HEK293 (cell line): Measurements from ENCODE around the gene VPS35L.

Source experiments
- CTCF ChIA-PET: fragments of 350-600 bp; formaldehyde crosslinking; extraction: SDS; loops from one replicate; lab custom pipeline; 2021; ENCODE audit warnings: antibody characterized with exemption; lab: Yijun Ruan, JAX
- POLR2A ChIA-PET: fragments of 300-600 bp; formaldehyde crosslinking; extraction: SDS; loops from one replicate; lab custom pipeline; 2020; ENCODE audit warnings: antibody characterized with exemption, inconsistent platforms; lab: Yijun Ruan, JAX
- H3K27ac ChIP-seq: fragments of 200-500 bp; sonication (Bioruptor generic); 2 replicates; pipeline ENCODE4 v1.5.1; 2014; ENCODE audit warnings: low read depth, low read length, control low read depth, inconsistent platforms; ENCODE audit errors: extremely low read depth
- H3K36me3 ChIP-seq, 2 experiments: fragments of 200-500 bp in 1 of 2; sonication (Bioruptor generic) in 1 of 2; 1 replicate in 1 of 2; 2 replicates in 1 of 2; pipeline ENCODE4 v1.5.1; 2014 to 2017; ENCODE audit warnings: inconsistent platforms in 2 of 2, low read length in 2 of 2; ENCODE audit not compliant: control insufficient read depth in 2 of 2, insufficient read depth in 1 of 2
- H3K4me1 ChIP-seq: fragments of 200-500 bp; sonication (Bioruptor generic); 2 replicates; pipeline ENCODE4 v1.5.1; 2014; ENCODE audit warnings: mild to moderate bottlenecking, low read length, inconsistent platforms; ENCODE audit not compliant: control insufficient read depth, insufficient read depth
- H3K4me3 ChIP-seq: 2 replicates; pipeline ENCODE4 v1.5.1; 2011; ENCODE audit warnings: low read depth, mild to moderate bottlenecking, control low read depth, low read length, moderate library complexity
- H3K9me3 ChIP-seq: fragments of 200-500 bp; sonication (Bioruptor generic); 2 replicates; pipeline ENCODE4 v1.5.1; 2014; ENCODE audit warnings: low read depth, low read length, inconsistent platforms; ENCODE audit not compliant: control insufficient read depth, insufficient read depth
- GLI2 ChIP-seq: fragments of 450-650 bp; formaldehyde crosslinking; IDR thresholded peaks from 2 replicates; pipeline ENCODE4; 2017; ENCODE audit warnings: missing biosample characterization, missing genetic modification characterization, low read depth, borderline replicate concordance
- IKZF3 ChIP-seq: fragments of 450-650 bp; IDR thresholded peaks from 2 replicates; pipeline ENCODE4 v1.5.0; 2018; ENCODE audit warnings: missing biosample characterization, mild to moderate bottlenecking, missing genetic modification characterization, moderate library complexity
- PRDM10 ChIP-seq: fragments of 450-650 bp; formaldehyde crosslinking; IDR thresholded peaks from 2 replicates; pipeline ENCODE4 v1.5.1; 2016; ENCODE audit warnings: missing biosample characterization, missing genetic modification characterization
- SCRT1 ChIP-seq: fragments of 450-650 bp; formaldehyde crosslinking; IDR thresholded peaks from 2 replicates; pipeline ENCODE4 v1.5.1; 2016; ENCODE audit warnings: missing biosample characterization, missing genetic modification characterization, borderline replicate concordance
- TRIM28 ChIP-seq: IDR thresholded peaks from 2 replicates; pipeline ENCODE4 v1.6.1; 2011; ENCODE audit warnings: low read length, control low read depth, borderline replicate concordance
- ZFP37 ChIP-seq: fragments of 450-650 bp; formaldehyde crosslinking; IDR thresholded peaks from 2 replicates; pipeline ENCODE4 v1.5.1; 2016; ENCODE audit warnings: missing biosample characterization, missing genetic modification characterization
- ZNF114 ChIP-seq: fragments of 450-650 bp; formaldehyde crosslinking; IDR thresholded peaks from 2 replicates; pipeline ENCODE4 v1.5.0; 2017; ENCODE audit warnings: missing biosample characterization, missing genetic modification characterization
- ZNF121 ChIP-seq: fragments of 450-650 bp; formaldehyde crosslinking; IDR thresholded peaks from 2 replicates; pipeline ENCODE4 v1.5.1; 2016; ENCODE audit warnings: missing biosample characterization, missing genetic modification characterization
- ZNF157 ChIP-seq: fragments of 450-650 bp; formaldehyde crosslinking; IDR thresholded peaks from 2 replicates; pipeline ENCODE4 v1.5.1; 2016; ENCODE audit warnings: missing biosample characterization, missing genetic modification characterization
- ZNF26 ChIP-seq: fragments of 450-650 bp; formaldehyde crosslinking; IDR thresholded peaks from 2 replicates; pipeline ENCODE4 v1.5.1; 2016; ENCODE audit warnings: missing biosample characterization, missing genetic modification characterization
- ZNF302 ChIP-seq: fragments of 450-650 bp; formaldehyde crosslinking; IDR thresholded peaks from 2 replicates; pipeline ENCODE4 v1.5.1; 2016; ENCODE audit warnings: missing biosample characterization, missing genetic modification characterization, low read depth
- ZNF510 ChIP-seq: fragments of 450-650 bp; formaldehyde crosslinking; IDR thresholded peaks from 2 replicates; pipeline ENCODE4 v1.5.1; 2018; ENCODE audit warnings: mild to moderate bottlenecking, missing genetic modification characterization, missing biosample characterization; ENCODE audit not compliant: insufficient replicate concordance
- ZNF777 ChIP-seq: fragments of 450-650 bp; formaldehyde crosslinking; IDR thresholded peaks from 2 replicates; pipeline ENCODE4 v1.5.1; 2017; ENCODE audit warnings: missing biosample characterization, missing genetic modification characterization, borderline replicate concordance
- ZXDB ChIP-seq: fragments of 450-650 bp; formaldehyde crosslinking; IDR thresholded peaks from 2 replicates; pipeline ENCODE4 v1.5.1; 2016; ENCODE audit warnings: missing biosample characterization, missing genetic modification characterization
- TF ChIP-seq, protein P1 (sequence below): fragments of 450-650 bp; formaldehyde crosslinking; IDR thresholded peaks from 2 replicates; pipeline ENCODE4; 2016; ENCODE audit warnings: missing biosample characterization, missing genetic modification characterization

Gene VPS35L

GRCh38 chr16:19691161-19691711 lies 135.7 kb downstream of the VPS35L start:
- POLR2A ChIA-PET: no interaction called here
- H3K9me3 ChIP-seq: no peaks in the 10 kb centered on the region
- peaks cover 3% of the 10 kb centered on the region; the same call in 1 of the 2 replicates for H3K4me1 ChIP-seq
- CTCF ChIA-PET: interaction anchor here (0.6 kb wide), 1 partner anchor 208 kb away, joined by 4 read pairs; no protein-coding TSS in a partner anchor
- peaks cover 0 to 13% of the 10 kb centered on the region in 2 experiments; a peak in 2 of 3 replicates for H3K36me3 ChIP-seq
- no peak for TF ChIP-seq ZNF121 (tag by site-specific recombination)
- no peak for TF ChIP-seq ZNF302 (tag by site-specific recombination)
- TF ChIP-seq ZNF777: no peak
- TF ChIP-seq ZNF26 (tag by site-specific recombination): no peak
- TF ChIP-seq TRIM28: no peak
- no peak for TF ChIP-seq PRDM10 (tag by site-specific recombination)
- TF ChIP-seq IKZF3 (tag by site-specific recombination): no peak
- TF ChIP-seq ZNF114: no peak
- no peak for TF ChIP-seq SCRT1 (tag by site-specific recombination)
- TF ChIP-seq ZNF510 (tag by site-specific recombination): no peak
- TF ChIP-seq ZFP37 (tag by site-specific recombination): no peak
- TF ChIP-seq, protein P1, sequence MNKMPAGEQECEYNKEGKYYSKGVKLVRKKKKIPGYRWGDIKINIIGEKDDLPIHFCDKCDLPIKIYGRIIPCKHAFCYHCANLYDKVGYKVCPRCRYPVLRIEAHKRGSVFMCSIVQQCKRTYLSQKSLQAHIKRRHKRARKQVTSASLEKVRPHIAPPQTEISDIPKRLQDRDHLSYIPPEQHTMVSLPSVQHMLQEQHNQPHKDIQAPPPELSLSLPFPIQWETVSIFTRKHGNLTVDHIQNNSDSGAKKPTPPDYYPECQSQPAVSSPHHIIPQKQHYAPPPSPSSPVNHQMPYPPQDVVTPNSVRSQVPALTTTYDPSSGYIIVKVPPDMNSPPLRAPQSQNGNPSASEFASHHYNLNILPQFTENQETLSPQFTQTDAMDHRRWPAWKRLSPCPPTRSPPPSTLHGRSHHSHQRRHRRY (tag by site-specific recombination): no peak
- no peak overlapping the region for H3K27ac ChIP-seq
- H3K4me3 ChIP-seq: no peak overlapping the region

- ChIA-PET POLR2A (no interaction called here), CTCF (interaction anchor here (0.7 to 1.6 kb wide), 3 partner anchors 9 to 192 kb away, joined by 3 to 4 read pairs (median 3); no protein-coding TSS in a partner anchor)
- Histone ChIP-seq H3K36me3 (peaks cover 0 to 35% of the 10 kb centered on the region in 2 experiments; a peak in 2 of 3 replicates), H3K9me3 (no peaks in the 10 kb centered on the region), H3K4me1 (peaks cover 10% of the 10 kb centered on the region), H3K27ac (no peak overlapping the region), H3K4me3 (no peak overlapping the region)
- no peak for TF ChIP-seq ZXDB (tag by site-specific recombination)
- no peak for TF ChIP-seq ZNF157 (tag by site-specific recombination)
- TF ChIP-seq PRDM10 (tag by site-specific recombination): peak; percentile 24; the same call in 1 of the 2 replicates
- no peak for TF ChIP-seq GLI2 (tag by site-specific recombination)
Observed at GRCh38 chr16:19694989-19695388, 139.5 kb downstream of the VPS35L start.
